Stimulated activated naive CD4-positive, alpha-beta T cell treated with Interleukin-2 at 50 U/mL for 16 hours (primary cell): Measurements from ENCODE around the gene NAB2.
"Not testable (repeated sequence)": the region's sequence is repeated elsewhere in the genome, so short reads cannot be mapped to it uniquely, and the experiment has no call there.

Experiments used
- DNase-seq: peaks from one replicate; lab custom pipeline; 2025; lab: John Stamatoyannopoulos, UW

NAB2 gene

GRCh38 chr12:57088354-57089270 is at the start of gene NAB2:
TSS of gene NAB2 (plus strand) at chr12:57089114. CDS start at chr12:57089272, 158 bp downstream.
- peak; percentile 86 for DNase-seq

DNA sequence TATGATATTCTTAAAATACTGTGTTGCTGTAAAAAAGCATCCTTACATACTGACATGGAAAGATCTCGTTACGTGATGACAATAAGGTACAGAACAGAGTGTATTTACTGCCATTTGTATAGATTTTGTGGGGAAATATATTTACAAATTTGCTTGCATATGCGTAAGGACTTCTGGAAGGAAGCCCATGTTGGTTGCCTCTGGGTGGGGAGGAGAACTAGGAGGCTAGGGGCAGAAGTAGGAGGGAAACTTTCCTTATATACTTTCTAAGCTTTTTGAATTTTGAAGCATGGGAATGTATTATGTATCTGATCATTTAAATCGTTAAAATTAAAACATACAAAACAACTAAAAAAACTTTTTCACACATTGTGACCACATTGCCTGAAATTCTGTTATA is 48.7 kb upstream of the NAB2 start:
- no peak for DNase-seq

DNA sequence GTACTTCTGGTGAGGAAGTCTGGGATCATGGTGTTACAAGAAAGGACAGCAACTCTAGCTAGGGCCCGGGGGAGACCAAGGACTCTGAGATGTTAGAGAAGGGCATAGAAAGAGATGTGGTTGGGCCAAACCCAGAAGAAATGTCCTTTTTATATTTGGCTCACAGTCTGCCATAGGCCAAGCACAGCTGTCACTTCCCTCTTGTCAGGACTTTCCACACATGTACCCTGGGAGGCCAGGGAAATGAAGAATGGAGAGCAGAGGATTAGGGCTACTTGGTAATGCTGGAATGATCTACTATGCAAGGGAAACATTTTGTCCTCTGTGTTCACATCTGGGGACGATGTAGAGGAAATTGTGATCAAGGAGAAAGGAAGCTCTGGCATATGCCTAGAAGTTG is 48.2 kb upstream of the NAB2 start:
- DNase-seq: no peak

DNA sequence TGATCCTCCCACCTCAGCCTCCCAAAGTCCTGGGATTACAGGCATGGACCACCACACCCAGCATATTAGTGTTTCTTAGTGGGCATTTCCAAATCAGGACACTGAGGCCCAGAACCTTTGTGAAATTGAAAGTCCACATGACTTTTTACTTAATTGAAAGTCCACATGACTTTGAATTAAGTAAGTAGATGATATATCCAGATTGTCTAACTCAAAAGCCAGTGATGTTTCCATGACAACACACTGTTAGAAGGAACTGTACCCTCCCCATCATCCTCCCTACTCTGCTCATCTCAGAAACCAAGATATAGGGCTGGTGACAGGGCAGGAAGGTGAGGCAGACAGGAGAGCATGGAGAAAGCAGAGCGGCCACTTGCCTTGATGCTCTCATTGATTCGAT is 46.2 kb upstream of the NAB2 start:
- no peak for DNase-seq

GRCh38 chr12:57044468-57044867 is 44.4 kb upstream of the NAB2 start:
- DNase-seq: no peak

GRCh38 chr12:57044889-57045288 is 44.0 kb upstream of the NAB2 start:
- DNase-seq: no peak

DNA sequence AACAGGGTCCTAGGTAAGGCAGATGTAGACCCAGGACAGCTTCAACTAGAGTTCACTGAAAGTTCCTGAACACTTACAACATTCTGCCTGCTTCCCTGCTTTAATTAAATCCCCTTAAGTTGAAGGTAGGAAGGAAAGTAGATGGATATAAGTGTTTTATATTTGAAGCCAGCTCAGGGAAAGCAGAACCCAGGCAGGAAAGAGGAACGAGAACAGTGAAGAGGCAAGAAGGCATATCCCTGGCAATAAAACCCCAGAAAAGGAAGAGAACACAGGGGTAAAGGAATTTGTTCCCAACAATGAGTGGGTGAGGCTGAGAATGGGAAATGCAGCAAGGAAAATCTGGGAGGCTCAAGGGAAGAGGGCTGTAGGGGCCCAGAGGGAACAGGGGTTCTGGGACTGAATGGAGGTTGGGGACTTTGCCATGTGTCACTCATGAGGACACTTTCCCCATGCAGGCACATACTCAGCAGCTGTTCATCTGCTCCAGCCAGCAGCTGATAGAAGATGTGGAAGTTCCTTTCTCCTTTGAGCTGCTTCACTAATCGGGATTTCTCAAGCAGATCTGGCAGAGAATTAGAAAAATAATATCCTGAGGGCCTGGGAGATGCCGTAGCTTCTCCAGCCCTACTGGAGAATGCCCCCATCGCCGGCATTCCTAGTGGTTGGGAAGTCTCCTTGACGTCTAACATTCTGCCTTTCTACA is 42.7 kb upstream of the NAB2 start:
- DNase-seq: no peak

DNA sequence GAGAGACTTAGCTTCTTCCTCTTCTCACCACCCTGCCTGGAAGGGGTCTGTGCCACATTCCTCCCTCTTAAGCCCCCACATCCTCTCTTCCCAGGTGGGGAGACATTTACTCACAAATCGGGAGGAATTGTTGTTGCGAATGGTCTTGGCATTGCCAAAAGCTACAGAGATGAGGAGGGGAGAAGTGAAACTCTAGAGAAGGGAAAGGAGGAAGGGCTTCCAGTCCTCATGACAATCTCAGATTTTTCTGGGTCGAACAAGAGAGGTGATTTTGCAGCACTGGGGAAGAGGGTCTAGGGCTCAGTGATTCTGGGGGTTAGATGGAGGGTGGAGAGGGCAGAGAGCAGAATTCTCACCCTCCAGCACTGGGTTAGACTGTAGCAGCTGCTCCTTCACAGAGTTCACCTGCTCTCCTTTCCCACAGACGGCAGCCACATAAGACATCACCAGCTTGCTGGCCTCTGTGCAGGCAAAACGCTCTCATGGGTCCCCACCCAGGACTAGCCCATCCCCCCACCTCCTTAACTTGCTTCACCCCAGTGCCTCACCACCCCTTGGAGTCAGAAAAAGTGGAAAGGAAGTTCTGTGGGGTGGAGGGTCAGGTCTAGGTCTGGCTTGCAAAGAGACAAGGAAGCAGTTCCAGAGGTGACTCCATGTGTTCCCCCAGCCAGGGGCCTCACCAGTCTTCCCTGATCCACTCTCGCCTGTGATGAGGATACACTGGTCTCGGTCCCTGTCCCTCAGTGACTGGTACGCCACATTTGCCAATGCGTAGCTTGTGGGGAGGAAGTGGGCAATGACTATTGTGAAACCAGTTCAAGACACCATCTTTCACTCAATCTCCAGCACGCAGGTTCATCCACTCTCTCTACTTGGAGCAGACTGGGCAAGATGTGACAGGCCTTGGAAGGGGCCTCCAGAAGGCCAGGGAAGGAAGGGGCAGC is 41.7 kb upstream of the NAB2 start:
- DNase-seq: peak; percentile 12

DNA sequence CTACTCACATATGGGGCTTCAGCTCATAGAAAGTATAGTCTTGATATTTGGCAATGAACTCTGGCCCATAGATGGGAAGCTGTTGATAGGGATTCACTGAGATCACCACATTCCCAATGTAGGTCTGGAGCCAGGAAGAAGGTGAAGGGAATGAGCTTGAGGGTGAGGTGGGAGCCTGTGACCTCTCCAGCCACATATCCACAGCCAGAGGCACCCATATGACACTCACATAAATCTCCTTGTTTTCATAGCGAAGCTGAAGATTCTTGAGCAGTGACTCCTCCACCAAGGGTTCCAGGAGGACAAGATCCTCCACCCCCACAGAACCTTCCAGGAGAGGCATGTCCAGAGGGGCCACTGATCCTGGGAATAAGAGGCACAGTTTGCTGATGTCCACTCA is 40.9 kb upstream of the NAB2 start:
- no peak for DNase-seq

GRCh38 chr12:57048423-57049118 is 40.3 kb upstream of the NAB2 start:
- no peak for DNase-seq

DNA sequence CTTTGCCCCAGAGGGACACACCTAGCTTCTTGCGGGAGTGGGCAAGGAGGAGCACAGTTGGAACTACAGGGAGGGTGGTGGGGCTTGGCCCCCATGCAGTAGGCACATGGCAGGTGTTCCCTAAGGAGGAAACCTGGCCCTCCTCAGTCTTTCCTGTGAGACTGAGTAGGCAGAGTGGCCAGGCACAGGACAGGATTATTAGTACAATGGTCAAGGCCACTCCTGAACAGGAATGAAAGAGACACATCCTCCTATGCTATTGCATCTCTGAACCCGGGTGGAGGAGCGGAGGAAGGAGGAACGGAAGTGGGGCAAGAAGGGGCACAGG is 39.8 kb upstream of the NAB2 start:
- no peak for DNase-seq

GRCh38 chr12:57049890-57050289 is 39.0 kb upstream of the NAB2 start, which contains the start of gene MYO1A:
TSS of gene MYO1A (minus strand) at chr12:57050129. CDS start at chr12:57048323, 1,806 bp downstream.
- no peak for DNase-seq

GRCh38 chr12:57051011-57051410 is 37.9 kb upstream of the NAB2 start:
- DNase-seq: no peak

DNA sequence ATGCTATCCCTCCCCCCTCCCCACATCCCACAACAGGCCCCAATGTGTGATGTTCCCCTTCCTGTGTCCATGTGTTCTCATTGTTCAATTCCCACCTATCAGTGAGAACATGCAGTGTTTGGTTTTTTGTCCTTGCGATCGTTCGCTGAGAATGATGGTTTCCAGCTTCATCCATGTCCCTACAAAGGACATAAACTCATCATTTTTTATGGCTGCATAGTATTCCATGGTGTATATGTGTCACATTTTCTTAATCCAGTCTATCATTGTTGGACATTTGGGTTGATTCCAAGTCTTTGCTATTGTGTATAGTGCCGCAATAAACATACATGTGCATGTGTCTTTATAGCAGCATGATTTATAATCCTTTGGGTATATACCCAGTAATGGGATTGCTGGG is 35.8 kb upstream of the NAB2 start:
- DNase-seq: not testable (repeated sequence)

DNA sequence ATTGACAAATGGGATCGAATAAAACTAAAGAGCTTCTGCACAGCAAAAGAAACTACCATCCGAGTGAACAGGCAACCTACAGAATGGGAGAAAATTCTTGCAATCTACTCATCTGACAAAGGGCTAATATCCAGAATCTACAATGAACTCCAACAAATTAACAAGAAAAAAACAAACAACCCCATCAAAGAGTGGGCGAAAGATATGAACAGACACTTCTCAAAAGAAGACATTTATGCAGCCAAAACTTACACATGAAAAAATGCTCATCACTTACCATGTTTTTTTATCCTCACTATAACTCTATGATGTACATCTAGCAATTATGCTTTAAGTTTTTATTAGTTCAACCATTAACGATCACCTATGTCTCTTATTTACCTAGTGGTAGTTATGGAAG is 35.0 kb upstream of the NAB2 start:
- not testable (repeated sequence) for DNase-seq

DNA sequence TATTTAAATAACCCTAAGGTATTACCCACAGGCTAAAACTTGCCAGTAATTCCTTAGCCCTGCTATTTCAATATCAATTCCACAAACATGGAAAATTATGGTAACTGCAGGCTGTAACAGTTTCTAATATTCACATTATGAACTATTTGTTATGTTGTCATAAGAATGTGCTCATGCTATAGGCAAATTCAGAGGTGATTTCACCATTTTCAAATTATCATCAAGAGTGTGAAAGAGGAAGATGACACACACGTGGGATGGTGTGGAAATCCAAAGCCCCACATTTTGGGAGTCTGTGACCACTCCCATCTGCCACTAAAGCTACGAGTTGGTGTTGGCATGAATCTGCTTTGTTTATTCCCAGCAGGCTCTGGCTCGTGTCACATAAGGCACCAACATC is 33.1 kb upstream of the NAB2 start:
- DNase-seq: no peak

- no peak for DNase-seq
These were observed 31.7 kb upstream of the NAB2 start for GRCh38 chr12:57057067-57057751.

- DNase-seq: no peak
These were observed 30.5 kb upstream of the NAB2 start for GRCh38 chr12:57058454-57058853.

- peak; percentile 44 for DNase-seq
These were observed 24.8 kb upstream of the NAB2 start for GRCh38 chr12:57063991-57064685.

DNA sequence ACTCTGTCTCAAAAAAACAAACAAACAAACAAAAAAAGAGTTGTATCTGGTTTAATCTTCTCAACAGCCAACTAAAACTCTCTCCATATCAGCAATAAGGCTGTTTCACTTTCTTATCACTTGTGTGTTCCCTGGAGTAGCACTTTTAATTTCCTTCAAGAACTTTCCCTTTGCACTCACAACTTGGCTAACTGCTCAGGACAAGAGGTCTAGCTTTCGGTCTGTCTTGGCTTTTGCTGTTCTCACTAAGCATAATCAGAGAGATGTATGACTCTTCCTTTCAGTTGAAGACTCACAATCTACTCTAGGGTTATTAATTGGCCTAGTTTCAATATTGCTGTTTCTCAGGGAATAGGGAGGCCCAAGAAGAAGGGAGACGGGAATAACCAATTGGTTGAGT is 22.7 kb upstream of the NAB2 start:
- DNase-seq: no peak
